H9 (cell line): ENCODE data around the gene SCCPDH. TPM values are rescaled to one million over a fixed set of nuclear protein-coding genes. Genes with fewer than 3 reads are reported as not detected.

Experiments
- DNase-seq: peaks from one replicate; pipeline ENCODE4 v3.0.0-alpha.2; 2017
- H2AFZ ChIP-seq: one replicate; pipeline ENCODE4 v1.6.1; 2013; ENCODE audit warnings: mild to moderate bottlenecking, low read length, control low read depth, moderate library complexity
- H2AK5ac ChIP-seq: 2 replicates; pipeline ENCODE4 v1.6.1; 2013; ENCODE audit warnings: low read length, control low read depth, mixed read lengths; ENCODE audit not compliant: insufficient read length
- H2BK120ac ChIP-seq: one replicate; pipeline ENCODE4 v1.6.1; 2013; ENCODE audit warnings: low read depth, mild to moderate bottlenecking, low read length, control low read depth, inconsistent platforms; ENCODE audit not compliant: poor library complexity, severe bottlenecking
- H2BK12ac ChIP-seq: 2 replicates; pipeline ENCODE4 v1.6.1; 2013; ENCODE audit warnings: low read length, control low read depth, mixed read lengths, low read depth; ENCODE audit not compliant: insufficient read length
- H2BK15ac ChIP-seq: 2 replicates; pipeline ENCODE4 v1.6.1; 2013; ENCODE audit warnings: low read depth, low read length, control low read depth
- H2BK20ac ChIP-seq: one replicate; pipeline ENCODE4 v1.6.1; 2013; ENCODE audit warnings: low read depth, mild to moderate bottlenecking, low read length, control low read depth, inconsistent platforms; ENCODE audit not compliant: poor library complexity, severe bottlenecking
- H2BK5ac ChIP-seq: 2 replicates; pipeline ENCODE4 v1.6.1; 2013; ENCODE audit warnings: low read length, control low read depth, mixed read lengths; ENCODE audit not compliant: insufficient read length
- H3K14ac ChIP-seq: 2 replicates; pipeline ENCODE4 v1.6.1; 2013; ENCODE audit warnings: low read length, control low read depth; ENCODE audit not compliant: insufficient read depth
- H3K18ac ChIP-seq: 2 replicates; pipeline ENCODE4 v1.6.1; 2013; ENCODE audit warnings: low read depth, mild to moderate bottlenecking, mixed read lengths, low read length, control low read depth; ENCODE audit not compliant: insufficient read length
- H3K23ac ChIP-seq: 2 replicates; pipeline ENCODE4 v1.6.1; 2013; ENCODE audit warnings: low read length, control low read depth, mixed read lengths, low read depth; ENCODE audit not compliant: insufficient read length
- H3K23me2 ChIP-seq: 2 replicates; pipeline ENCODE4 v1.6.1; 2013; ENCODE audit warnings: low read depth, mild to moderate bottlenecking, mixed read lengths, low read length, control low read depth; ENCODE audit not compliant: insufficient read length, poor library complexity, severe bottlenecking
- H3K27ac ChIP-seq: 2 replicates; pipeline ENCODE4 v1.5.1; 2013; ENCODE audit warnings: low read length, control low read depth, mixed read lengths, low read depth; ENCODE audit not compliant: insufficient read length
- H3K27me3 ChIP-seq: 2 replicates; pipeline ENCODE4 v1.6.1; 2013; ENCODE audit warnings: low read length, control low read depth, inconsistent platforms; ENCODE audit not compliant: insufficient read depth
- H3K4ac ChIP-seq: 2 replicates; pipeline ENCODE4 v1.6.1; 2013; ENCODE audit warnings: low read depth, mild to moderate bottlenecking, control low read depth, inconsistent platforms, low read length, moderate library complexity
- H3K4me1 ChIP-seq: 2 replicates; pipeline ENCODE4 v1.6.1; 2013; ENCODE audit warnings: low read length, control low read depth, inconsistent platforms; ENCODE audit not compliant: insufficient read depth
- H3K4me2 ChIP-seq: 2 replicates; pipeline ENCODE4 v1.6.1; 2013; ENCODE audit warnings: low read length, control low read depth, mixed read lengths; ENCODE audit not compliant: insufficient read length, insufficient read depth
- H3K56ac ChIP-seq: 2 replicates; pipeline ENCODE4 v1.6.1; 2013; ENCODE audit warnings: low read depth, mild to moderate bottlenecking, mixed read lengths, low read length, control low read depth; ENCODE audit not compliant: insufficient read length
- H3K79me1 ChIP-seq: 2 replicates; pipeline ENCODE4 v1.6.1; 2013; ENCODE audit warnings: low read depth, mild to moderate bottlenecking, moderate library complexity, low read length, control low read depth, inconsistent platforms; ENCODE audit not compliant: insufficient read depth, poor library complexity, severe bottlenecking
- H3K79me2 ChIP-seq: 2 replicates; pipeline ENCODE4 v1.6.1; 2013; ENCODE audit warnings: low read length, control low read depth, inconsistent platforms; ENCODE audit not compliant: insufficient read depth
- H3K9ac ChIP-seq: 2 replicates; pipeline ENCODE4 v1.6.1; 2013; ENCODE audit warnings: low read length, control low read depth, mixed read lengths; ENCODE audit not compliant: insufficient read length; ENCODE audit errors: extremely low read depth
- H3K9me3 ChIP-seq: one replicate; pipeline ENCODE4 v1.6.1; 2013; ENCODE audit warnings: low read depth, low read length, inconsistent platforms; ENCODE audit not compliant: control insufficient read depth
- H3T11ph ChIP-seq: one replicate; pipeline ENCODE4 v1.6.1; 2013; ENCODE audit warnings: mild to moderate bottlenecking, low read length, control low read depth, inconsistent platforms
- H4K20me1 ChIP-seq: one replicate; pipeline ENCODE4 v1.6.1; 2013; ENCODE audit not compliant: control insufficient read depth, insufficient read length, insufficient read depth
- H4K5ac ChIP-seq: 2 replicates; pipeline ENCODE4 v1.6.1; 2013; ENCODE audit warnings: low read depth, mild to moderate bottlenecking, mixed read lengths, low read length, control low read depth; ENCODE audit not compliant: insufficient read length
- H4K8ac ChIP-seq: replicated peaks from 2 replicates; pipeline ENCODE4 v1.6.1; 2013; ENCODE audit warnings: low read length, control low read depth, mixed read lengths, low read depth; ENCODE audit not compliant: insufficient read length
- H4K91ac ChIP-seq: 2 replicates; pipeline ENCODE4 v1.6.1; 2013; ENCODE audit warnings: low read depth, mild to moderate bottlenecking, moderate library complexity, mixed read lengths, low read length, control low read depth; ENCODE audit not compliant: insufficient read length
- H3K27ac Mint-ChIP-seq, 3 experiments: 2 replicates in 2 of 3; 3 replicates in 1 of 3; pipeline ENCODE4 v1.8.0; 2020 to 2021; ENCODE audit warnings: mixed read lengths in 3 of 3, mild to moderate bottlenecking in 1 of 3, moderate library complexity in 1 of 3
- H3K27me3 Mint-ChIP-seq: 2 replicates; pipeline ENCODE4 v1.8.0; 2021; ENCODE audit warnings: low read depth, mild to moderate bottlenecking, moderate library complexity, mixed read lengths
- H3K36me3 Mint-ChIP-seq, 3 experiments: 2 replicates in 2 of 3; 3 replicates in 1 of 3; pipeline ENCODE4 v1.8.0; 2020 to 2021; ENCODE audit warnings: low read depth in 3 of 3, mixed read lengths in 3 of 3; ENCODE audit not compliant: insufficient read depth in 1 of 3
- H3K4me1 Mint-ChIP-seq, 2 experiments: 2 replicates each; pipeline ENCODE4 v1.8.0; 2020; ENCODE audit warnings: mixed read lengths in 2 of 2
- H3K4me3 Mint-ChIP-seq, 2 experiments: 2 replicates in 1 of 2; 3 replicates in 1 of 2; pipeline ENCODE4 v1.8.0; 2020 to 2021; ENCODE audit warnings: mild to moderate bottlenecking in 2 of 2, mixed read lengths in 2 of 2, moderate library complexity in 1 of 2
- H3K9me3 Mint-ChIP-seq, 2 experiments: 2 replicates in 1 of 2; 3 replicates in 1 of 2; pipeline ENCODE4 v1.8.0; 2020; ENCODE audit warnings: mild to moderate bottlenecking in 2 of 2, mixed read lengths in 2 of 2, moderate library complexity in 1 of 2
- WGBS: extraction: QIAGEN DNeasy Blood & Tissue Kit; methylation state at CpG from one replicate; pipeline ENCODE4 v1.1.7; 2013; ENCODE audit warnings: missing lambda C conversion rate, low lambda C conversion rate, mixed read lengths; ENCODE audit not compliant: insufficient read length; ENCODE audit errors: extremely low coverage; 5-methylcytosine and 5-hydroxymethylcytosine counted together
- total RNA-seq: library from RNA; stranded (reverse); gene quantifications from 2 replicates; pipeline ENCODE4 v1.2.1, GENCODE V29; 2021
- TF ChIP-seq, protein P1 (sequence below): fragments of 200-600 bp; sonication (generic); conservative IDR thresholded peaks from 3 replicates; pipeline ENCODE4 v1.8.0; 2021; ENCODE audit warnings: antibody characterized with exemption, mild to moderate bottlenecking

SCCPDH gene
- total RNA-seq, 1 experiment from 2014 or later: 20.7 TPM

DNA sequence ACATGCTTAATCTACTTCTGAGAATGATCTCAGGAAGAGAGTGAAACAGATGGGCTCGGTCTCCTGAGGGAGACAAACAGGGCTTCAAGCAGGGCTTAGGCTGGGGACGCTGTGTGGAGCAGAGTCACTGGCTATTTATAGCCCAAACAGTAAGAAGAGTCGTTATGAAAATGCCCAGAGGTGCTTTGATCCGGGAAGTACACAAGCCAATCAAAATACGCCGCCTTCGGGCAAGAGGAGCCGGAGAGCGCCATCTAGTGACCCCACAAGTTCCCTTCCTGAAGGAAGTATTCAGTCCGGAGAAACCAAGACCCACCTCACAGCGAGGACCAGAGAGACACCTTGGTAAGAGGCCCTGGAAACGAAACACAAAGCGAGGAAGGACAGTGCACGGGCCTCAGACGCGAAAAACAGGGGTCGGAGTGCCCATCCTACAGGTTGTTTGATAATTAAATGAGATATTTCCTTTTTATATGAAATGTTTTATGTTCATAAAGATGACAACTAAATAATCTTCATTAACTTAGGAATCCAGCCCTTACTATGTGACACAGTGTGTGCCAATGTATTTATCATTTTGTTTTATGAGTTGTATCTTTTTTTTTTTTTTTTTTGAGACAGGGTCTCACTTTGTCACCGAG lies 25.0 kb upstream of the SCCPDH start:
- Histone ChIP-seq H3K14ac (no peak overlapping the region), H2BK15ac (no peak overlapping the region), H3K4me2 (peak overlapping the region; percentile 31), H3K23ac (no peak overlapping the region), H2BK12ac (no peak overlapping the region), H2AK5ac (no peak overlapping the region), H3T11ph (no peak overlapping the region), H3K56ac (no peak overlapping the region), H2BK5ac (no peak overlapping the region), H4K91ac (no peak overlapping the region), H2BK120ac (no peak overlapping the region), H3K79me1 (no peaks in the 10 kb centered on the region), H3K9me3 (no peaks in the 10 kb centered on the region), H4K8ac (no peak overlapping the region), H3K9ac (no peak overlapping the region), H3K27ac (no peak overlapping the region), H3K79me2 (no peaks in the 10 kb centered on the region), H3K18ac (no peak overlapping the region), H3K4ac (no peak overlapping the region), H3K23me2 (no peaks in the 10 kb centered on the region), H4K5ac (no peak overlapping the region), H3K27me3 (no peaks in the 10 kb centered on the region), H3K4me1 (no peaks in the 10 kb centered on the region), H2BK20ac (no peak overlapping the region), H4K20me1 (no peaks in the 10 kb centered on the region), H2AFZ (peak overlapping the region; percentile 95)
- Mint-ChIP-seq H3K27me3 (peaks cover 16% of the 10 kb centered on the region), H3K4me1 (peaks cover 0 to 10% of the 10 kb centered on the region in 2 experiments; a peak in 3 of 4 replicates), H3K4me3 (peak overlapping the region; percentile 50 to 58; a peak in 4 of 5 replicates), H3K27ac (no peak overlapping the region), H3K36me3 (peaks cover 0 to 6% (median 4%) of the 10 kb centered on the region in 3 experiments; a peak in 3 of 7 replicates), H3K9me3 (peaks cover 9 to 14% of the 10 kb centered on the region in 2 experiments)
- no CpG with 5 or more reads among the region's 18 CpGs for WGBS
- DNase-seq: peak; percentile 88
- TF ChIP-seq, protein P1, sequence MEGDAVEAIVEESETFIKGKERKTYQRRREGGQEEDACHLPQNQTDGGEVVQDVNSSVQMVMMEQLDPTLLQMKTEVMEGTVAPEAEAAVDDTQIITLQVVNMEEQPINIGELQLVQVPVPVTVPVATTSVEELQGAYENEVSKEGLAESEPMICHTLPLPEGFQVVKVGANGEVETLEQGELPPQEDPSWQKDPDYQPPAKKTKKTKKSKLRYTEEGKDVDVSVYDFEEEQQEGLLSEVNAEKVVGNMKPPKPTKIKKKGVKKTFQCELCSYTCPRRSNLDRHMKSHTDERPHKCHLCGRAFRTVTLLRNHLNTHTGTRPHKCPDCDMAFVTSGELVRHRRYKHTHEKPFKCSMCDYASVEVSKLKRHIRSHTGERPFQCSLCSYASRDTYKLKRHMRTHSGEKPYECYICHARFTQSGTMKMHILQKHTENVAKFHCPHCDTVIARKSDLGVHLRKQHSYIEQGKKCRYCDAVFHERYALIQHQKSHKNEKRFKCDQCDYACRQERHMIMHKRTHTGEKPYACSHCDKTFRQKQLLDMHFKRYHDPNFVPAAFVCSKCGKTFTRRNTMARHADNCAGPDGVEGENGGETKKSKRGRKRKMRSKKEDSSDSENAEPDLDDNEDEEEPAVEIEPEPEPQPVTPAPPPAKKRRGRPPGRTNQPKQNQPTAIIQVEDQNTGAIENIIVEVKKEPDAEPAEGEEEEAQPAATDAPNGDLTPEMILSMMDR: peak; percentile 92
